ENCODE data around the gene GPA33.
"Not testable (repeated sequence)": the region's sequence is repeated elsewhere in the genome, so short reads cannot be mapped to it uniquely, and the experiment has no call there.

The GPA33 gene

DNA sequence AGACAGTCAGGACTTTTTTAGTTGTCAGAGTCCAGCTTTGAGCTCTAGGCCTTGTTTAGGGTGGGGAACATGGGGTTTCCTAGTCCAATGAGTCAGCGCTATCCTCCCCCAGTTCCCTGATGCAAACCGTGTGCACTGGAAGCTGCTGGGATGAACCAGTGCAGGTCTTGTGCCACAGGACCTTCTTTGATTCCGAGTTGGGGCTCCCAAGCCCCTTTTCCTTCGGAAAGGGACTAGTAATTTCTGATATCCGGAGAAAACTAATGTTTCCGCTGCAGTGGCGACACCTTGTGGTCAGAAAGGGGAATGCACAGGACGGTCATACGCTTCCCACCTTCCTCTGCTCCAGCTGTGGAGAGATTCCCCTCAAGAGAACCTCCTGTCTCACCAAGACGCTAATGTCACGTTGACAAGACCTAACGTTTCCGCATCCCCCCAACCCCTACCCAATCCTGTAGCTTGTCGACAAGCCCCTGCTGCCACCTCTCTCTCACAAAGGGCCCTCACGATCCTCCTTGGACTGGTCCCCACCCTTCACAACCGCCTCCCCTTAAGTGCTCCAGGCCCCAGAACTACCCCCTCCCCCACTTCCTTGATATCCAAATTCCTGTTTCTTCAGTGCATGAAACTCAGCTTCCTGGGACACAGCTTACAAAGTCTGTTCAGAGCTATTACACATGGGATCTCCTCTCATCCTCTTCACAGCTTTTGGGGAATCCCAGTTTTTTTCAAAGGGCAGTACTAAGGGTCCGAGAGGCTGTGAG lies 30.9 kb downstream of the GPA33 start:
- in situ Hi-C loops (cut with MboI; ENCODE audit: low sequenced_read_pairs) = no loop called here

DNA sequence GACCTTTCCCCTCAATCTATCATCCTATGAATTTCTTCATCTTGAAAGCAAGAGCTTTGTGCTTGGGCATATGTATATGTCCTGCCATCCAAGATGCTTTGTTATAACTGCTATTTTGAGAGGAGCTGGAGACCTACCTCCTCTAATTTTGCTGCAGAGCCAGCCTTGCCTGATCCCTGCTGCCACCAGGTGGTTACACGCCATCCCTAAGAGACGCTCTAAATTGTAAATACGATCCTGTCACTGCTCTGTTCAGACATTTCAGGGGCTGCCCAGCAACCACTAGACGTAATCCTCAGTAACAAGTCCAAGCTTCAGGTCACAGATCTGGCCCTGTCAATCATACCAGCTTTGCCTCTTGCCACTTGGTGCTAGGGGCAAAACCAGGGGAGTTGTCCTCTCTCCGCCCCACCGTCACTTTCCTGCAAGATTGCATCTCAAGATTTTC lies 32.9 kb downstream of the GPA33 start:
- in situ Hi-C loops (cut with MboI; ENCODE audit: low sequenced_read_pairs) = no loop called here

GRCh38 chr1:167056529-167057231 lies 33.5 kb downstream of the GPA33 start:
- in situ Hi-C loops (cut with MboI; ENCODE audit: low sequenced_read_pairs) = no loop called here

DNA sequence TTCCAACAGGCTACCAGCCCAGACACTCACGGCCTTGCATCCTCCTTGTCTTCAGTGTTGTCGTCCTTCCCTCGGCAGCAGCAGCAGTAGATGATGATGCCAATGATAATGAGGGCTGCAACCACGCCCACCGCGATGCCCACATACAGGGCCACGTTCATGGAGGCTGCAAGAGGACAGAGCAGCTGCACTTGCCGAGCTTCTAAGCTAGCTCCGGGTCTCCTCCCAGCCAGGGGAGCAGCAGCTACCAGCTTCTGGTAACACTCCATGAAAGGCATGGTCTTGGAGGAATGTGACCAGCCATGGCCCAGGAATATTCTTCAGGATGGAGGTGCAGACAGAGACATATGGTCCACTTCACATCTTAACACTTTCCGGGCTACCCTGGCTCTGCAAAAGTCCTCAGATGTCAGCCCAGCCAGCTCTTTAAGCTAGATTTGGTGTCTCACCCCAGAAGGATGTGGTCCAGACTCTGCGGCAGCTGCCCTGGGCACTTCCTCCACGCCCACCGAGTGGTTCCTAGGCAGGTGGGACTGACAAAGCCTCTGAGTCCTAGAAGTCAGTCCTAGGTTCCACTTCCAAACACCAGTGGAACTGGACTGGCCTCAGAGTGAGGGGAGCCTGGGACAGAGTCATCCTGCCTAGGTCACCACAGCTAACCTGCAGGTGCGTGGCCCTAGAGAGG lies 35.1 kb downstream of the GPA33 start:
- in situ Hi-C loops (cut with MboI; ENCODE audit: low sequenced_read_pairs) = no loop called here

- in situ Hi-C loops (cut with MboI; ENCODE audit: low sequenced_read_pairs) = no loop called here
Measured at GRCh38 chr1:167054531-167054930, 35.6 kb downstream of the GPA33 start.

- in situ Hi-C loops (cut with MboI; ENCODE audit: low sequenced_read_pairs) = no loop called here
Measured at GRCh38 chr1:167052389-167052788, 37.8 kb downstream of the GPA33 start.

DNA sequence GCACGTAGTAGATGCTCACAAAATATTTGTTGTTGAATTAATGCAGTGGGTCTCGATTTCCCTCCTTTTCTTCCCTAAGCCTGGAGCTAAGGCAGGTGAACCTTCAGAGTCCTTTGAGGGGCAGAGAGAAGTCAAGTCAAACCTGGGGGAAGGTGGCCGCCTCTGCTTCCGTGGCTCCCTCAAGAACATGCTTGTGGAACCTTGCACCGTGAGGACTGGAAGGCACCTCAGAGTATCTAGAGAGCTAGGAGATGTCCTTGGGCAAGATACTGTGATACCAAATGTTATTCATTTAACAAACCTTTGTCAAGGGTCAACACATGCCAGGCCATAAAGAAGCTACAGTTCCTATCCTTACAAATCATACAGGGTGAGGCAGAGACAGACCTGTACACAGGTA lies 38.3 kb downstream of the GPA33 start:
- in situ Hi-C loops (cut with MboI; ENCODE audit: low sequenced_read_pairs) = no loop called here

- in situ Hi-C loops (cut with MboI; ENCODE audit: low sequenced_read_pairs) = no loop called here
Measured at GRCh38 chr1:167043752-167044488, 46.3 kb downstream of the GPA33 start.

DNA sequence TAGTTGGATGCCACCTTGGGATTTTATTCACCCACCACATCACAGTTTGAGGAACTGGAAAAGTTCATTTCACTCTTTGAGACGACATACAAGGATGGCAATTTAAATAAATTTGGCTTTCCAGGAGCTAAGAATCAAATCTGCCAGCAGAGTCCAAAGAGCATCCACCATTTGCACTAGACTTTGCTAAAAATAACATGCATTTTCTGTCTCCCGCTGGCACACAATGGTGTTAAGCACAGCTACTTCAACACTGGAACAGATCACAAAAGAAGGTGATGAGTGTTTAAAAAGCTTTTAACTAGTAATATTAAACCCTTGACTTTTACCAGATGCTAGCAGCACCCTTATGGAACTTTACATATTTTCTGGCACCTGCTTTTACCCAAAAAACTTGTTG lies 56.5 kb downstream of the GPA33 start:
- in situ Hi-C loops (cut with MboI; ENCODE audit: low sequenced_read_pairs) = no loop called here

DNA sequence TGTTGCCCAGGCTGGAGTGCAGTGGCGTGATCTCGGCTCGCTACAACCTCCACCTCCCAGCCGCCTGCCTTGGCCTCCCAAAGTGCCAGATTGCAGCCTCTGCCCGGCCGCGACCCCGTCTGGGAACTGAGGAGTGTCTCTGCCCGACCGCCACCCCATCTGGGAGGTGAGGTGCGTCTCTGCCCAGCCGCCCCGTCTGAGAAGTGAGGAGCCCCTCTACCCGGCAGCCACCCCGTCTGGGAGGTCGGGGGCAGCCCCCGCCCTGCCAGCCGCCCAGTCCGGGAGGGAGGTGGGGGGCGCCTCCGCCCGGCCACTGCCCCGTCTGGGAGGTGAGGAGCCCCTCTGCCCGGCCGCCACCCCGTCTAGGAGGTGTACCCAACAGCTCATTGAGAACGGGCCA lies 60.6 kb downstream of the GPA33 start:
- in situ Hi-C loops (cut with MboI; ENCODE audit: low sequenced_read_pairs) = not testable (repeated sequence)

DNA sequence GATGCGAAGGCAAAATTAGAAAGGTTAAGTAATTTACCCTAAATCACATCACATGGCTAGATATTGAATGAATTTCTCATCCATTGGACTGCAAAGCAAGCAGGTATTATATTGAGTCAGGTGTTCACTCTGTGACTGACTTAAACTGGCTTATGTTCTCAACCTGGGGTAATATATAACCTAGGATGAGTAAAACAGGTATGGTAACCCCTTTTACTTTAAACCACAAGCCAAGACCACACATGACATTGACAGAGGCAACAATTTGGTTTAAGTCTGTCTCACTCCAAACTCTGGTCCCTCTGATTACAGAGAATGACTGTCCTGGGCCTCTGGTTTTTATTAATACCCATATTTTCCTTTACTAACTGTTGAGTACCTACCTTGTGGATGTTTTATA lies 67.8 kb downstream of the GPA33 start:
- in situ Hi-C loops (cut with MboI; ENCODE audit: low sequenced_read_pairs) = no loop called here

GRCh38 chr1:167016100-167016750 lies 74.0 kb downstream of the GPA33 start:
- in situ Hi-C loops (cut with MboI; ENCODE audit: low sequenced_read_pairs) = no loop called here

- in situ Hi-C loops (cut with MboI; ENCODE audit: low sequenced_read_pairs) = no loop called here
Measured at GRCh38 chr1:167013108-167013929, 76.9 kb downstream of the GPA33 start.

GRCh38 chr1:167012570-167012969 lies 77.6 kb downstream of the GPA33 start:
- in situ Hi-C loops (cut with MboI; ENCODE audit: low sequenced_read_pairs) = no loop called here

- in situ Hi-C loops (cut with MboI; ENCODE audit: low sequenced_read_pairs) = no loop called here
Measured at GRCh38 chr1:167011560-167012191, 78.5 kb downstream of the GPA33 start.

- in situ Hi-C loops (cut with MboI; ENCODE audit: low sequenced_read_pairs) = no loop called here
Measured at GRCh38 chr1:167003711-167004110, 86.5 kb downstream of the GPA33 start.

Measured in hTERT RPE-1 (cell line).